ENCODE data around the gene STK11.

DNA sequence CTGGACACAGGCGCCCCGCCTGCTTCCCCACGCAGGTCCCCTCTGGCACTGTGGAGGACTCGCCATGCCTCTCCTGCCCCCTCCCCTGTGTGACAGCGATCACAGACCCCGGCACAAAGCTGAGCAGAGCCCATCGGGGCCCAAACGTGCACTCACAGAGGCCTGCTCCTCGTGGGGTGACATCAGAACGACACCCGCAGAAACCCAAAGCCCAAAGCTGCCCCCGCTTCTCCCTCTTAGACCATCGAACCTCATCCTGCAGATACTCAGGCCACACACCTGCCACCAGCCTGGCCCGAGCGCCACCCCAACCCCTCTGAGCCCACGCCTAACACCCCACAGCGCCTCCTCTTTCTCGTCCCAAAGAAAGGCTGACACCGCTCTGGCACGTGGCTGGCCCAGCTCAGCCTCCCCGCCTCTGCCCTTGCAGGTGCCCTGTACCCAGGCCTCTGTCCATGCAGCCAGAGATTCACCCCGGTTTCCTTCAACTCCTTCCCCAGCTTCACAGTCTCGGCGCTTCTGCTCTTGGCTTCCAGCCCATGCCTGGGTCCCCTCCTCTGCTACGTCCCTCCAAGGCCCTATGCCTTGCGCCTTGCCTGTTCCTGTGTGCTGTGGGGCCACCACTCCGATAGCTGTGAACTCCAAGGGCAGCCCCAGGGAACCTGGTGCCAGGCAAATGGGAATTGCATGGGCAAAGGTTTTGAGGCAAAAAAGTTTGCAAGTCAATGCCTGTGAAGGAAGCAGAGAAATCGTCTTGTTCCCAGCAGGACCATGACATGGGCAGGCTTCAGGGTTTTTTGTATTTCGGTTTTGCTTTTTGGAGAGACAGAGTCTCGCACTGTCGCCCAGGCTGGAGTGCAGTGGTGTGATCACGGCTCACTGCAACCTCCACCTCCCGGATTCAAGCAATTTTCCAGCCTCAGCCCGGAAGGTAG is 33.1 kb downstream of the STK11 start:
- TF ChIP-seq, protein P1, sequence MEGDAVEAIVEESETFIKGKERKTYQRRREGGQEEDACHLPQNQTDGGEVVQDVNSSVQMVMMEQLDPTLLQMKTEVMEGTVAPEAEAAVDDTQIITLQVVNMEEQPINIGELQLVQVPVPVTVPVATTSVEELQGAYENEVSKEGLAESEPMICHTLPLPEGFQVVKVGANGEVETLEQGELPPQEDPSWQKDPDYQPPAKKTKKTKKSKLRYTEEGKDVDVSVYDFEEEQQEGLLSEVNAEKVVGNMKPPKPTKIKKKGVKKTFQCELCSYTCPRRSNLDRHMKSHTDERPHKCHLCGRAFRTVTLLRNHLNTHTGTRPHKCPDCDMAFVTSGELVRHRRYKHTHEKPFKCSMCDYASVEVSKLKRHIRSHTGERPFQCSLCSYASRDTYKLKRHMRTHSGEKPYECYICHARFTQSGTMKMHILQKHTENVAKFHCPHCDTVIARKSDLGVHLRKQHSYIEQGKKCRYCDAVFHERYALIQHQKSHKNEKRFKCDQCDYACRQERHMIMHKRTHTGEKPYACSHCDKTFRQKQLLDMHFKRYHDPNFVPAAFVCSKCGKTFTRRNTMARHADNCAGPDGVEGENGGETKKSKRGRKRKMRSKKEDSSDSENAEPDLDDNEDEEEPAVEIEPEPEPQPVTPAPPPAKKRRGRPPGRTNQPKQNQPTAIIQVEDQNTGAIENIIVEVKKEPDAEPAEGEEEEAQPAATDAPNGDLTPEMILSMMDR (conservative IDR thresholded peaks at IDR 0.05) = no peak
- no peak for TF ChIP-seq EZH2 (IDR thresholded peaks at IDR 0.05; ENCODE audit: low read depth)

Measured in PC-9 (cell line).